ENCODE measurements around the gene ITGB6.
A peak's percentile ranks its signal among the peaks of the same experiment; 100 is the strongest.
"Not testable (repeated sequence)": the region's sequence is repeated elsewhere in the genome, so short reads cannot be mapped to it uniquely, and the experiment has no call there.

ITGB6 gene

DNA sequence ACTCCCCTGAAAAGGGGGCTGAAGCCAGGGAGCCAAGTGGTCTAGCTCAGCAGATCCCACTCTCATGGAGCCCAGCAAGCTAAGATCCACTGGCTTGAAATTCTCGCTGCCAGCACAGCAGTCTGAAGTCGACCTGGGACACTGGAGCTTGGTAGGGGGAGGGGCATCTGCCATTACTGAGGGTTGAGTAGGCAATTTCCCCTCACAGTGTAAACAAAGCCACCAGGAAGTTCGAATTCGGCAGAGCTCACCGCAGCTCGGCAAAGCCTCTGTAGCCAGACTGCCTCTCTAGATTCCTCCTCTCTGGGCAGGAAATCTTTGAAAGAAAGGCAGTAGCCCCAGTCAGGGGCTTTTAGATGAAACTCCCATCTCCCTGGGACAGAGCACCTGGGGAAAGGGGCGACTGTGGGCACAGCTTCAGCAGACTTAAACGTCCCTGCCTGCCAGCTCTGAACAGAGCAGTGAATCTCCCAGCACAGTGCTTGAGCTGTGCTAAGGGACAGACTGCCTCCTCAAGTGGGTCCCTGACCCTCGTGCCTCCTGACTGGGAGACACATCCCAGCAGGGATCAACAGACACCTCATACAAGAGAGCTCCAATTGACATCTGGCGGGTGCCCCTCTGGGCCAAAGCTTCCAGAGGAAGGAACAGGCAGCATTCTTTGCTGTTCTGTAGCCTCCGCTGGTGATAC, 18.8 kb downstream of the ITGB6 start:
- DNase-seq: peak; percentile 65

DNA sequence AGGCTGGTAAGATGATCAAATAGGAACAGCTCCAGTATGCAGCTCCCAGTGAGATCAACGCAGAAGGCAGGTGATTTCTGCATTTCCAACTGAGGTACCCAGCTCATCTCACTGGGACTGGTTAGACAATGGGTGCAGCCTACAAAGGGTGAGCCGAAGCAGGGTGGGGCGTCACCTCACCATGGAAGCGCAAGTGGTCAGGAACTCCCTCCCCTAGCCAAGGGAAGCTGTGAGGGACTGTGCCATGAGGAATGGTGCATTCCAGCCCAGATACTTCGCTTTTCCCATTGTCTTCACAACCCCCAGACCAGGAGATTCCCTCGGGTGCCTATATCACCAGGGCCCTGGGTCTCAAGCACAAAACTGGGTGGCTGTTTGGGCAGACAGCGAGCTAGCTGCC, 19.4 kb downstream of the ITGB6 start:
- DNase-seq: not testable (repeated sequence)

GRCh38 chr2:160180172-160180571, 19.9 kb downstream of the ITGB6 start:
- no peak for DNase-seq

GRCh38 chr2:160175169-160176134, 24.6 kb downstream of the ITGB6 start:
- DNase-seq: no peak

GRCh38 chr2:160174322-160174721, 25.8 kb downstream of the ITGB6 start:
- no peak for DNase-seq

GRCh38 chr2:160169988-160170387, 30.1 kb downstream of the ITGB6 start:
- DNase-seq: no peak

- DNase-seq: no peak
Observed at GRCh38 chr2:160169471-160169870, 30.6 kb downstream of the ITGB6 start.

DNA sequence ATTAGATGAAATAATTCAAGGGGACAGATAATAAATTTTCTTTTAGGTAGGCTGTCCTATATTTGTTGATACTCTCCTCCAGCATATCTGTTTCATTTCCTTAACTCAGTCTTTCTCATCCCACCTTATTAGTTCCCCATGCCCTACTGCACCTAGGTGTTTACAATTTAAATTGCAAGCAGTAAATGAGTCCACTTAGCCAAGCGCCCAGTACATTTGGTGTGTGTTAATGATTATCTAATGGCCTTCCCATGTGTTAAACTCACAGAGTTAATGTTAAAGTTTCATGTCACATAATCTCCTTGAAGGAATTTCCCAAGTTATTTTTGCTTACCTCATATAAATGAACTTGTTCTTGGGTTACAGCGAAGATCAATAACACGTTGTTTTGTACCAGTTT, 31.2 kb downstream of the ITGB6 start:
- no peak for DNase-seq

GRCh38 chr2:160167089-160167740, 32.9 kb downstream of the ITGB6 start:
- no peak for DNase-seq

DNA sequence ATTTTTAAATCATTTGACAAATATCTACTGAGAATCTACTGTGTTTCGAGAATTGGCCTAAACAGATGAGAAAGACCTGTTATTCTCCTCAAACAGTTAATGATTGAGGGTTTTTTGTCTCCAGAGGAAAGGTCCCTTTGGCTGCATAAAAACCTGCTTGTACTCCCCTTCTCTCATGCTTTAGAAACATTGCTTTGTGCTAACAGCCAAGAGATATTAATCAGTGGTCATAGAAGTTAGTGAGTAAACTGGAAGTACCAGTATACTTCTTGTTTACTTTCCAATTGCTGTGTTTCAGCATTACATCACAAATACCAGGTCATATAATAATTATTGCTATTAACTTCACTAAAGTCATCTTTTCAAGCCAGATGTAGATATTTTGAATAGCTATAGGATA, 34.1 kb downstream of the ITGB6 start:
- DNase-seq: no peak

GRCh38 chr2:160165081-160165480, 35.0 kb downstream of the ITGB6 start:
- DNase-seq: no peak

- DNase-seq: peak; percentile 51
Observed at GRCh38 chr2:160157861-160158829, 41.9 kb downstream of the ITGB6 start.

GRCh38 chr2:160156665-160157064, 43.4 kb downstream of the ITGB6 start:
- DNase-seq: peak; percentile 83

GRCh38 chr2:160156100-160156499, 44.0 kb downstream of the ITGB6 start:
- peak; percentile 15 for DNase-seq

DNA sequence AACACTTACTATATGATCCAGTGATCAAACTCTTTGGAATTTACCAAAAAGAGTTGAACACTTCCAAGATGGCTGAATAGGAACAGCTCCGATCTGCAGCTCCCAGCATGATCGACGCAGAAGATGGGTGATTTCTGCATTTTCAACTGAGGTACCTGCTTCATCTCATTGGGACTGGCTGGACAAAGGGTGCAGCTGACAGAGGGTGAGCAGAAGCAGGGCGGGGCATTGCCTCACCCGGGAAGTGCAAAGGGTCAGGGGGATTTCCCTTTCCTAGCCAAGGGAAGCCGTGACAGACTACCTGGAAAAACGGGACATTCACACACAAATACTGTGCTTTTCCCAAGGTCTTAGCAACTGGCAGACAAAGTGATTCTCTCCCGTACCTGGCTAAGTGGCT, 51.7 kb downstream of the ITGB6 start:
- not testable (repeated sequence) for DNase-seq

DNA sequence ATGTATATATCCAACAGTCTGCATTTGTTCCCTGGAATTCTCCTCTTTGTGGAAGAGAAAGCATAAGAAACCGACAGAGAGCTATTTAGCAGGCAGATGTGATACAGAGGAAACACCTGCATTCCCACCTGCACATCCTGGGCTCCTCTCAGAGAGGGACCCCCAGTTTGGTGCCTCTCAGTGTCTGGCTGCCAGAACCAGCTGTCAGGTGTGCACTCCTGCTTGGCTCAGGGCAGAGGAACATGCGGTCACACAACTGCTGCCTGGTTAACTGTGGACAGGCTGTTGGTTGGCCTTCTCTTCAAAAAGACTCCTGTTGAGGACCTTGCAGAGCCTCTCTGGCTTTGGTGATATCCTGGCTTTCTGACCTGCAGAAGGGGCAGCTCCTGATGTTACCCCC, 54.6 kb downstream of the ITGB6 start:
- DNase-seq: no peak

DNA sequence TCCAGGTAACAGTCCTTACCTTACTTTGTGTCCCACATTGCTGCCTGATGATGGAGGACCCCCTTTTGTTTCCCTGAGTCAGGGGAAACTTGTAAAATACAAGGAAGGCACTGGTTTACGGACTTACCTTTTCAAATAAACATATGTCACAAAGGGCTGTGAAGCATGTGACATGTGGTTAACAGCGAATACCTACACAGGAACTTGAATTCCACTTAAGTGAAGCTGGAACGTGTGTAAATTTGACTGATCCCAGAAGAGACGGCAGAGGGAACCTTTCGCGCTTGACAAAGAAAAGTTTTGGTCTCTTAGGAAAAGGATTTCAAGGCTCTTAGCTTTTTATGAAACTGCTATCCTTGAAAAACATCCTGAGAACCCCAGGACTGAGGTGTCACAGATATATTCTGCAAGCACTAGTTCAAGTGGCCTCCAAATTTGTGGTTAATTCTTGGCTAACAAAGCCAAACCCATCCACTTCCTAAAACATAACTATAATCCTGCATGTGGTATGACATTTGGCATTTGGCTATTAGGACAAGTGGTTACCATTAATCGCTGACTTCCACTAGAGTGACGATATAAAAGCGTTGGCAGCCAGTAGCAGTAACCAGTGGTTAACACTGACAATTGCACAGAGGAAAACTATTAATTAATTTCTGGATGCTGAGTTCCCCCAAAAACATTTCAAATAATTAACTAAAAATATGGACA, 55.6 kb downstream of the ITGB6 start:
- no peak for DNase-seq

DNA sequence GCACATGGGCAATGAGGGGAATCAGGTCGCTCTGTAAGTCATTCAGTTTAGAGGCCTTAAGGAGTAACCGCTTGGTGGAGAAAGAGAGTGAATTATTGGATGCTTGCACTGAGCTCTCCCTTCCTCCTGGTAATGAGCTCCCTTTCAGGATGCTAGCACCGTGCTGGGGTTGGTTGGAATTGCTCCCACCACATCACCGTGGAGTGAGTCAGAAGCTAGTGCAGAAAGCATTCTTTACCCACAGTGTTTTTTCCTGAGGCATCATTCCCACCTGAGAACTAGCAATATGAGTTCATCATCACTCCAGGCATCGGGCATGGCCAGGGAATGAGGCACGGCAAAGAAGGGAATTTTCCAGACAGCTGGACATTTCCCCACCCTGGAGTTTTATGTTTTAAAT, 57.6 kb downstream of the ITGB6 start:
- DNase-seq: peak; percentile 47

- DNase-seq: no peak
Observed at GRCh38 chr2:160141912-160142311, 58.2 kb downstream of the ITGB6 start.

GRCh38 chr2:160141419-160141818, 58.7 kb downstream of the ITGB6 start:
- DNase-seq: peak; percentile 36

DNA sequence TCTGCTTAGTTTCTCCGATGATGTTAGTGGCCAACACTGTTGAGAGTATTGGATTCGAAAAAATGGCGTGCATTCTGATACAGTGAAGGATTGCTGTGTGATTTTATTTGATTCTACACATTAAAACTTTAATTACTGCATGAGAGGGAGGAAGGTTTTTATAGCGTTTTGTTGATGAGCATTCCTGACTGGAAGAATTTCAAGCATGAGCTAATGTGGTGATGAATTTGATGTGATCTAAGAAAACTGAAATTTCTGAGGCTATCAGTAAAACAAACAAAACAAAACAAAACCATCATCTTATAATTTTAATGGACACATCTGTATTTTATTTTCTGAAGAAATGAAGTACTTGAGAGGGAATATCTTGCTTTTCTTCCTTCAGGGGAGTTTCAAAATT, 59.6 kb downstream of the ITGB6 start:
- peak; percentile 72 for DNase-seq

DNA sequence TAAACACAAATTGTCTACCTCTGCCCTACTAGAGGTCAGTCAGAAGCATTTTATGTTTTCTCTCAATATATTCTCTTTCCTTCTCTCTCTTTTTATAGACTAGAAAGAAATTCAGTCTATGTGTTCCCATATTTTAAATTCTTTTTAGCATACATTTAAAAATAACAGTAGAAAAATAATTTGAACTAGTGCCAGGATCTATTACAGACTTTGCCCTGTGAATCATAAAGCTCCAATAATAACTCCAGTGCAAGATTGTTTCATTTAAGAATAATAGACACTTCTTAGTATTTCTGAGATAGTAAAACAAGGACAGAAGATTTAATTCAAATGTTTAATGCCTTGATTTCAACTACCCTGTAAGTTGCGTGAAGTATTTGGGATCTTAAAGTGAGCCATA, 60.1 kb downstream of the ITGB6 start:
- DNase-seq: peak; percentile 51

Data from EL (cell line).